Measurements from ENCODE around the gene GRIN3A.
"Not testable (repeated sequence)": the region's sequence is repeated elsewhere in the genome, so short reads cannot be mapped to it uniquely, and the experiment has no call there.

GRCh38 chr9:101590074-101590473 lies 148.4 kb downstream of the GRIN3A start:
- TF ChIP-seq CTCF (conservative IDR thresholded peaks at IDR 0.05; ENCODE audit: low read length); EZH2phosphoT487 (IDR thresholded peaks at IDR 0.05; ENCODE audit: borderline replicate concordance): not testable (repeated sequence)

All from Loucy (cell line).